Keratinocyte (primary cell): ENCODE results near the gene BPGM. TPM values are rescaled to one million over a fixed set of nuclear protein-coding genes. Genes with fewer than 3 reads are reported as not detected.

Experiments
- DNase-seq: peaks from one replicate; pipeline ENCODE4 v3.0.0-alpha.2; 2011; ENCODE audit warnings: low read depth, missing footprints, low spot score
- FAIRE-seq: peaks from 2 replicates; lab custom pipeline; 2011; peaks lifted over from hg19 to GRCh38; lab: Jason Lieb, UNC
- H2AFZ ChIP-seq: 2 replicates; pipeline ENCODE4 v1.6.0; 2012; ENCODE audit warnings: low read length, control low read depth, inconsistent platforms; ENCODE audit not compliant: control insufficient read depth
- H3K27ac ChIP-seq: 2 replicates; pipeline ENCODE4 v1.5.1; 2011; ENCODE audit warnings: low read length; ENCODE audit not compliant: control insufficient read depth, insufficient read depth
- H3K27me3 ChIP-seq: 3 replicates; pipeline ENCODE4 v1.6.0; 2011; ENCODE audit warnings: low read length; ENCODE audit not compliant: control insufficient read depth, insufficient read depth; ENCODE audit errors: extremely low read depth
- H3K36me3 ChIP-seq, 2 experiments: 2 replicates in 1 of 2; 3 replicates in 1 of 2; pipeline ENCODE4 v1.5.1; 2011; ENCODE audit warnings: low read length in 2 of 2, mild to moderate bottlenecking in 1 of 2; ENCODE audit not compliant: control insufficient read depth in 2 of 2, insufficient read depth in 2 of 2; ENCODE audit errors: extremely low read depth in 1 of 2
- H3K4me1 ChIP-seq: 3 replicates; pipeline ENCODE4 v1.5.1; 2011; ENCODE audit warnings: low read length; ENCODE audit not compliant: control insufficient read depth, insufficient read depth; ENCODE audit errors: extremely low read depth
- H3K4me2 ChIP-seq: 3 replicates; pipeline ENCODE4 v1.6.0; 2011; ENCODE audit warnings: low read depth, low read length; ENCODE audit not compliant: control insufficient read depth, insufficient read depth; ENCODE audit errors: extremely low read depth
- H3K4me3 ChIP-seq, 3 experiments: fragments of 200-600 bp in 1 of 3; sonication (generic) in 1 of 3; 2 replicates in 2 of 3; 3 replicates in 1 of 3; pipeline ENCODE4 v1.5.1; 2011 to 2016; ENCODE audit warnings: low read length in 3 of 3, mild to moderate bottlenecking in 3 of 3, control low read depth in 2 of 3, inconsistent platforms in 1 of 3, low read depth in 1 of 3, mixed read lengths in 1 of 3, mixed run types in 1 of 3, moderate library complexity in 1 of 3; ENCODE audit not compliant: control insufficient read depth in 2 of 3, insufficient read depth in 2 of 3; ENCODE audit errors: extremely low read depth in 1 of 3
- H3K79me2 ChIP-seq: 2 replicates; pipeline ENCODE4 v1.6.0; 2012; ENCODE audit warnings: low read length; ENCODE audit not compliant: control insufficient read depth, insufficient read depth
- H3K9ac ChIP-seq: 3 replicates; pipeline ENCODE4 v1.6.0; 2011; ENCODE audit warnings: low read length; ENCODE audit not compliant: control insufficient read depth, insufficient read depth; ENCODE audit errors: extremely low read depth
- H3K9me1 ChIP-seq: 3 replicates; pipeline ENCODE4 v1.6.0; 2011; ENCODE audit warnings: low read length; ENCODE audit not compliant: control insufficient read depth, insufficient read depth; ENCODE audit errors: extremely low read depth
- H3K9me3 ChIP-seq: 2 replicates; pipeline ENCODE4 v1.5.1; 2012; ENCODE audit warnings: low read depth, low read length; ENCODE audit not compliant: control insufficient read depth
- H4K20me1 ChIP-seq: 3 replicates; pipeline ENCODE4 v1.6.0; 2011; ENCODE audit warnings: low read length; ENCODE audit not compliant: control insufficient read depth, insufficient read depth; ENCODE audit errors: extremely low read depth
- EZH2 ChIP-seq: IDR thresholded peaks from one replicate; pipeline ENCODE4 v1.6.1; 2012; ENCODE audit warnings: inconsistent platforms, mild to moderate bottlenecking, low read length, moderate library complexity
- dilution Hi-C: fragments of 300-500 bp; cut with MboI; formaldehyde crosslinking; loops from one replicate; pipeline ENCODE4 v1.7.0; 2020; ENCODE audit warnings: low sequenced_read_pairs; ENCODE audit not compliant: extremely low pct_ligation_motif_present
- polyA plus RNA-seq, 5 experiments: library from polyadenylated mRNA; depleted of rRNA in 3 of 5; stranded (reverse) in 3 of 5; stranded (forward) in 1 of 5; unstranded in 1 of 5; fragments of >200 nt; gene quantifications; 1 replicate in 1 of 5; 2 replicates in 3 of 5; 3 replicates in 1 of 5; pipeline versions ENCODE4 v1.2.1 to v1.2.3, GENCODE V29; 2011 to 2012; ENCODE audit warnings: missing spikeins in 2 of 5, low read depth in 1 of 5, low replicate concordance in 1 of 5
- TF ChIP-seq, protein P1 (sequence below), 3 experiments: IDR thresholded peaks in 1 of 3; conservative IDR thresholded peaks in 1 of 3; optimal IDR thresholded peaks in 1 of 3; 2 replicates in 2 of 3; 3 replicates in 1 of 3; pipeline versions ENCODE3 to v1.5.1; 2011; ENCODE audit warnings: low read length in 3 of 3, mild to moderate bottlenecking in 3 of 3, moderate library complexity in 2 of 3, control low read depth in 1 of 3, inconsistent platforms in 1 of 3; ENCODE audit not compliant: insufficient read depth in 2 of 3; ENCODE audit errors: extremely low read depth in 1 of 3

Gene BPGM
- polyA plus RNA-seq, 1 donor (not counting 4 experiments of a cell fraction or from before 2014, with no cell fraction given) = 31.2 TPM

DNA sequence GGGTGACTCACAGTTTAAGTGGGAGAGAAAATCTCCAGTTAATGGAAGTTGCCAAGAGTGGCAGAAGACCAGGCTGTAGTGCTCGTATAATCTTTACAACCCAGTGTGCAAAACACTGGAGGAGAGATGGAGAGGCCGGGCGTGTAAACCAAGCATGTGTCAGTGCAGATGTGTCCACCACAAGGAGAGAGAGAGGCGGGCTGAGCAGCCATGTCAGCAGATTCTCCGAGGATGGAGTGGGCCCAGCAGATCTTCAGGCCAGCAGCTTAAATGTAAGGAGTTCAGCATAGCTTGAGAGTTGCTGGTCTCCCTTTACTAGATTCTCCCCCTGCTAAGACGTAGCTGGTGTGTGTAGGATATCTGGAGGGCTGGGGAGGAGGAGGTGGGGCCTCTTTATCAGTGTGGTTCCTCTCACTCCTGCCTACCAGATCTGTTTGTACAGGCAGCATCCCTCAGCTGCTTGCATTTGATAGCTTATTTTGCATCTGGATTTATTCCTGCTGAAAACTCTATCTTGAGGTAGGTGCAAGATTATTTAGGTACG, 13.7 kb downstream of the BPGM start:
- H4K20me1 ChIP-seq = no peaks in the 10 kb centered on the region
- H3K9me1 ChIP-seq = no peaks in the 10 kb centered on the region
- no peak overlapping the region for H3K4me3 ChIP-seq
- dilution Hi-C loops = no loop called here
- TF ChIP-seq EZH2 = no peak
- TF ChIP-seq, protein P1, sequence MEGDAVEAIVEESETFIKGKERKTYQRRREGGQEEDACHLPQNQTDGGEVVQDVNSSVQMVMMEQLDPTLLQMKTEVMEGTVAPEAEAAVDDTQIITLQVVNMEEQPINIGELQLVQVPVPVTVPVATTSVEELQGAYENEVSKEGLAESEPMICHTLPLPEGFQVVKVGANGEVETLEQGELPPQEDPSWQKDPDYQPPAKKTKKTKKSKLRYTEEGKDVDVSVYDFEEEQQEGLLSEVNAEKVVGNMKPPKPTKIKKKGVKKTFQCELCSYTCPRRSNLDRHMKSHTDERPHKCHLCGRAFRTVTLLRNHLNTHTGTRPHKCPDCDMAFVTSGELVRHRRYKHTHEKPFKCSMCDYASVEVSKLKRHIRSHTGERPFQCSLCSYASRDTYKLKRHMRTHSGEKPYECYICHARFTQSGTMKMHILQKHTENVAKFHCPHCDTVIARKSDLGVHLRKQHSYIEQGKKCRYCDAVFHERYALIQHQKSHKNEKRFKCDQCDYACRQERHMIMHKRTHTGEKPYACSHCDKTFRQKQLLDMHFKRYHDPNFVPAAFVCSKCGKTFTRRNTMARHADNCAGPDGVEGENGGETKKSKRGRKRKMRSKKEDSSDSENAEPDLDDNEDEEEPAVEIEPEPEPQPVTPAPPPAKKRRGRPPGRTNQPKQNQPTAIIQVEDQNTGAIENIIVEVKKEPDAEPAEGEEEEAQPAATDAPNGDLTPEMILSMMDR (optimal IDR thresholded peaks at IDR 0.05 in 1 of 3, IDR thresholded peaks at IDR 0.05 in 1 of 3, conservative IDR thresholded peaks at IDR 0.05 in 1 of 3; ENCODE audit: extremely low read depth in 1 of 3, insufficient read depth in 2 of 3, low read length in 3 of 3) = no peak
- no peaks in the 10 kb centered on the region for H3K9me3 ChIP-seq
- peaks cover 38% of the 10 kb centered on the region for H3K4me1 ChIP-seq
- peak overlapping the region; percentile 15 for H2AFZ ChIP-seq
- peak overlapping the region; percentile 52 for H3K4me2 ChIP-seq
- H3K27ac ChIP-seq = peak overlapping the region; percentile 87
- peak overlapping the region; percentile 65 for H3K9ac ChIP-seq
- FAIRE-seq (no peak), DNase-seq (no peak)
- peaks cover 23% of the 10 kb centered on the region for H3K79me2 ChIP-seq
- H3K27me3 ChIP-seq = no peaks in the 10 kb centered on the region
- H3K36me3 ChIP-seq = peaks cover 4 to 14% of the 10 kb centered on the region in 2 experiments

DNA sequence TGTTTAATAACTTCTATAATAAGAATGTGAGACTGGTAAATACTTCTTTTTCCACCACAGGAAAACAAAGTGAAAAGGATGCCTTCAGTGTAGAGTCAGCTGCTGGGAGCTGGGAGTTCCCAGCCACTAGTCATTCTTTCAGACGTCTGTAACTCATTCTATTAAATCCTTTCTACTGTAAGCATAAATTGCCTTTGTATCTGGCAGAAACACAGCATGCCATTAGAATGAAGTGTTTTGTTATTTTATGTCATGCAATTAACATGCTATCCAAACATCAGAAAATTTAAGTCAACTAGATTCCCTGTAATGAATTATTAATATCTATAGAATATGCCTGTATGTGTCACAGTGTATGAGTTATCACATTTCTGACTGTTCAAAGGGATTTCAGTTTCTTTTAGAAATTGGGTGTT, 14.3 kb downstream of the BPGM start:
- DNase-seq = no peak
- Histone ChIP-seq H3K36me3 (peaks cover 4 to 14% of the 10 kb centered on the region in 2 experiments), H3K4me2 (peak overlapping the region; percentile 52), H4K20me1 (no peaks in the 10 kb centered on the region), H3K9me3 (no peaks in the 10 kb centered on the region), H3K9ac (peak overlapping the region; percentile 65), H3K4me3 (no peak overlapping the region), H2AFZ (no peak overlapping the region), H3K4me1 (peaks cover 38% of the 10 kb centered on the region), H3K9me1 (no peaks in the 10 kb centered on the region), H3K27ac (peak overlapping the region; percentile 87), H3K27me3 (no peaks in the 10 kb centered on the region), H3K79me2 (peaks cover 19% of the 10 kb centered on the region)
- peak; percentile 13 for FAIRE-seq
- dilution Hi-C loops = no loop called here
- no peak for TF ChIP-seq EZH2
- TF ChIP-seq, protein P1 (optimal IDR thresholded peaks at IDR 0.05 in 1 of 3, IDR thresholded peaks at IDR 0.05 in 1 of 3, conservative IDR thresholded peaks at IDR 0.05 in 1 of 3; ENCODE audit: extremely low read depth in 1 of 3, insufficient read depth in 2 of 3, low read length in 3 of 3) = no peak
